GM21723 (cell line): ENCODE measurements around the gene CENPW.

ENCODE experiments used
- ATAC-seq: cut with Tn5 transposase; IDR thresholded peaks from one replicate; pipeline ENCODE4 v1.9.1; 2021; ENCODE audit warnings: mild to moderate bottlenecking, moderate library complexity; ENCODE audit not compliant: unreplicated experiment

Gene CENPW

GRCh38 chr6:126339796-126340609, at the start of gene CENPW:
TSS of gene CENPW (plus strand) at chr6:126340115. CDS start at chr6:126340274, 159 bp downstream.
- ATAC-seq: peak; percentile 92

DNA sequence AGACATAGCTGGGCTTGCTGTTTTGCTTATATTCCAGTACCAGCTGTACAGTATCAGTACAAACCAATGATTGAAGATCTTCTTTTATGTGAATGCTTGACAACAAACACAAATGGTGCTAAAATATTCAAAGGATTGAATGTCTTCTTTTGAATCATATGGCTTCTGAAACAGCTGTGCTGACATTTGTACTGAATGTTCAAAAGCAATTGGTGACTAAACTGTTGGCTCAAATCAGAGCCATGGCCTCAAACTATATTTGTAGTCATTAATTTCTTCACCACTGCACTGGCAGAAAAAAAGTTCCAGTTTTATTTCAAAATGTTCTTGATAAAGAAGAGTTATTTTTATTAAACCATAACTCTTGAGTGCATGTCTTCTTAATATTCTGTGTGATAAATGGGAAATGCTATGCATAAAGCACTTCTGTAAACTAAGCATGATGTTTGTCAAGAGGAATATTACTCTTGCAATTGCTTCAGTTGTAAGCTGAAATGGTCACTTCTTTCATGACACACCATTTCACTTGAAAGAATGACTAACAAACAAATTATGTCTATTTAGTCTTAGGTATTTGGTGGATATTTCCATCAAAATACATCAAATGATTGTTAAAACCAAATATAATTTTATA, 45.9 kb upstream of the CENPW start:
- ATAC-seq: no peak

DNA sequence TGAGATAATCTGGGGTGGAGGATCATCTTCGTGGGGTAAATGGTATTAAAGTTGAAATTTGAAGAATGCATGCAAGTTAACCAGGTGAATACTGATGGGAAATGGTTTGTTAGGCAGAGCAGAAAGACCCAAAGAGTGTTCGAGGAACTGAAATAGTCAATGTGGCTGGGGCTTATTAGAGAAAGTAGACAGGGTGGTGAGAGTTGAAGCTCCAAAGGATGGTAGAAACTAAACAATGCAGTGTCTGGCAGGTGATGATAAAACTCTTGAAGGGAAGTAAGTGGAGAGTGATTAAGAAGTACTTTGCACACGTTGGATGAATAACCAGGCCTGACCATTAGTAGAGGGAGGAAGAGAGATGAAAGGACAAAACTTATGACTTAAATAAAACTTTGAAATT, 39.8 kb upstream of the CENPW start:
- no peak for ATAC-seq

- peak; percentile 92 for ATAC-seq
Observed at GRCh38 chr6:126300735-126301134, 39.2 kb upstream of the CENPW start.

- no peak for ATAC-seq
Observed at GRCh38 chr6:126302191-126302590, 37.7 kb upstream of the CENPW start.

DNA sequence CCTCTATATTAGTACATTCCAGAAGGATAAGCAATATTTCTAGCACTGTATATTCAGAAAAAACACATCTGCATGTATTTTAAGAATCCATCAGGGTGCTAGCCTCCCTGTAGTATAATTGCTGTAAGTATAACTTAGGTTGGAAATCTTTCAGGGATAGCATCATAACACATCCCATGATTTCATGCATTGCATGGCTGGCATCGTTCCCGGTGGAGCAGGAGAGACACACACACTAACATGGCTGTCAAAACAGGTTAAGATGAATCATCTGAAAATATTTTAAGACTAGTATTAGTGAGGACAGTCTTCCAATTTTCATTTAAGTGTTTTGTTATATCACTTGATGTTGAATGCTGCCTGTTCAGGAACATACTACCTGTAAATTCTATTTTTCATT, 32.1 kb upstream of the CENPW start:
- no peak for ATAC-seq

DNA sequence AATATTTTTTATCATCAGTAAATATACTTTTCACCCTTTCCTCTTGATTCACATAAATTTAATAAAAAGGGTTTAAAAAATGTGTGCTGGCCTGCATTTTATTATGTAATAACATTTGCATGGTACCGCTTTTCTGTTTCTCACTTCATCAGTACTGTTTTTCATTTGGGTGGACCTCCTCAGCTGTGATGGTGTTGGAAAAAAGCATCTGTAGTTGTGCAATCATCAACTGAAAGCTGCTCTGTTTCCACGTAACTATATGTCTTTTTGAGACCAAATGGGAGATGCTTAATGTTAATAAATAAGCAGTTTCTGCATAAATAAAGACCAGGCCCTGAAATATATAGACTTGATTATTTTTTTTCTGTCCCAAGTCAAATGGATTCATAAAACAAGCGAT, 31.6 kb upstream of the CENPW start:
- ATAC-seq: no peak

DNA sequence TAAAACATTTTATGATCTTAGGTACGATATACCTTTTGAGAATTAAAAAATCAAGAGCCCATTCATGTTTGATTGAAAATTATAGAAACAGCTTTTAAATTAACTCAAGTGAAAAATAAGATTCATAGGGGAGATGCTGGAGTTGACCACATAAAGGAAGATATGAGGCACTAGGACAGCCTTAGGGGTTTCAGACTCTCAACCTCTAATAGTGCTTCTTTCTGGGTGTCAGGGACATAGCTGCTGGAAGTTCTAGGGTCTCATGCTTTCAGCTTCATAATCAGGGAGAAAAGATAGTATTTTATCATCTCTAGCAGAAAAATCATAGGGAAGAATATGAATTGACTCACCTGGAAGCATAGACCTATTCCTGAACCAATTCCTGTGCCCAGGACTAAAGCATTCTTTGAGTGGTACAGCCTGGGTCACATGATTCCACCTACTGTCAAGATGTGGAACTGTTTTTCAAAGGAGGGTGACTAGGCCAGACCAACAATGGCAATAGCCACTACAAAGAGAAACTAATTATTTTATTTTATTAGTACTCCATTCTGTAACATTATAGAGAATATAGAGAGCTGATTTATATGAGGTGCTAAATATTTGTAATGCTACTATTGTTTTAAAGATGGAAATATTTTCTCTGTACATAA, 27.8 kb upstream of the CENPW start:
- ATAC-seq: peak; percentile 96

GRCh38 chr6:126313941-126314340, 26.0 kb upstream of the CENPW start:
- ATAC-seq: no peak

DNA sequence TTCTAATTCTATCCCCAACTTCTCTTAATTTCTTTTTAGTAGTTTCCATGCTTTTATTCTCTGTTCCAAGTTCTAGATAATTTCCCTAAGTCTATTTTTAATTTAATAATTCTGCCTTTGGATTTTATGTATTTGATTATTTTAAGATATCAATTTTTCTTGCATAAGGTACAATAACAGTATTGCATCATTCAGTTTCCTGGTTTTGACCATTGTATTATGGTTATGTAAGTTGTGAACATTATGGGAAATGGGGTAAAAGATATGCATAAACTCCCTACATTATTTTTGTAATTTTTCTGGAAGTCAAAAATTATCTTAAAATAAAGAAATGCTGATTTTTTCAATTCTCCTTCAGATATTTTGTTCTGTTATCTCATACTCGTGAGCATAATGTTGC, 21.1 kb upstream of the CENPW start:
- no peak for ATAC-seq

DNA sequence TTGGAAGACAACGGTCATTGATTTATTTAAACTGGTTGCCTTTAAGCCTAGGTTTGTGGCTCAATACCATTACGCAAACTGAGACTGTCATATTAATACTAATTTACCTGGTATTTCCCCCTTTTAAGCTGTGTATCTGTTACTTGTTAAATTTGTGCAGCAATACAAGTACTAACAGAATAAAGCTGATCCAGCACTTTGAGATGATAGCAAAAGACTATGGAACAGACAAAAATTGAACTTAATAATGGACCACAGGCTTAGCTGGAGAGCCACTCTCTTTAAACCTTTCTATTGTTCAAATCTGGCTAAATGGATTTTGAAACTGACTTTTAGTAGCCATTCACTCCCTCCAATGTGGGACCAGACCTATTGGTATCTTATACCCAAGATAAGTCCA, 6.2 kb upstream of the CENPW start:
- ATAC-seq: no peak

DNA sequence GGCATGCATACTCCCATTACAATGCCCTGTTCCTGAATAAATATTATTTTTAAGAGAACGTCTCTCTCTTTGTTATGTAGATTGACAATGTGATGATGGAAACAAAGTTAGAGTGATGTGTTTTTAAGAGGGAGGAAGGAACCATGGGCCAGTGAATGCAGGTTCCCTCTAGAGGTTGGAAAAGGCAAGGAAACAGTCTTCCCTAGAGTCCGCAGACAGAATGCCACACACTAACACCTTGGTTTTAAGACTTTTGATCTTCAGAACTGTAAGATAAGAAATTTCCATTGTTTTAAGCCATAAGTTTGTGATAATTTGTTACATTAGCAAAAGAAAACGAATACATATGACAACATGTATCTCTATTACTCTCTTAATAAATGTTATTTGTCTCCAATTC, 4.7 kb upstream of the CENPW start:
- ATAC-seq: no peak

DNA sequence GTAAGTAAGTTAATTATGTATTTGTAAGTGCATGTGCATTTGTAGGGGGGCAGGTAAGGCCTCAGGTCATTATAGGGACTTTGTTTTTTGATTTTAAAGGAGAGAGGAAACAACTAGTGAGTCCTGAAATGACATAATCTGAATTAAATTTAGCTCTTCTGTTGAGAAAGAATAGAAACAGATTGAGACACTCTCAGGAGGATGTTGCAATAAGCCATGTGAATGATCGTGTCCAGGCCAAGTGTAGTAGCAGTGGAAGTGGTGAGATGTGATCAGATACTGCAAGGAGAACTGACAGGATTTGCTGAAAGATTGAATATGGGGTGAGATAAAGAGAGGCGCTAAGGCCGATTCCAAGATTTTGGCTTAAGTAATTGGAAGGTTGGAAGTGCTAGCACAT, 2.6 kb upstream of the CENPW start:
- no peak for ATAC-seq

DNA sequence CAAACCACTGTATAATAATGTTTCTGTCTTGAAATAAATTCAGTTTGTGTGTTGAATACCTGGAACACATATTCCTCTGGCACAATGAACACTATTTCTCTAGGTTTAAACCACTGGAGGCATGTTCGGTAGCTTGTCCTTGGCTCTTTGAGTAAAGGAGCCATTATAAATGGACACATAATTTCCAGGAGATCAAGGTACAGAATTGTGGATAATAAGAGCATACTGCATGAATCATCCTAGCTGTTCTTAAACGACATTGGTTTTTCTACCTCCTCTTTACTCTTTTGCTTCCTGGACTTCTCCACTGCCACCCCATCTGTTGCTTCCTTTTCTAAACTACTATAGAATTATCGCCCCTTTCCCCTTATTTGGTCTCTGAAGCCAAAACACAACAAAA, 1.2 kb downstream of the CENPW start:
- ATAC-seq: no peak

DNA sequence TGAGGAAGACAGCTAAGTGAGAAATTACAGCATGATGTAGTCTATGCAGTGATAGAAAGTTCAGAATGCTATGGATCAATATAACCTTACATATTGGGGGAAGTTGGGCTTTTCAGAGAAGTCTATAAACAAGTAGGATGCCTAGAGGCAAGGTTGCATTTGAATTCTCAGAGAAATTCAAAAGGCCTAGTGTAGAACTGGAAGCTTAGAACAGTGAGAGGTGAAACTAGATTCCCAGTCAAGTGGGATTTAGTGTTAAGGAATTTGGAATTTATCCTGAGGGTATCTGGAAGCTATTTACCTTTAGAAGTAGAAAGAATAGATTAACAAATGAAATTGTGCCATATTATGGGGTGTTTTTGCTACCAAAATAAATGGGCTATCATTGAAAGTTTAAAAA, 4.3 kb downstream of the CENPW start:
- ATAC-seq: no peak

DNA sequence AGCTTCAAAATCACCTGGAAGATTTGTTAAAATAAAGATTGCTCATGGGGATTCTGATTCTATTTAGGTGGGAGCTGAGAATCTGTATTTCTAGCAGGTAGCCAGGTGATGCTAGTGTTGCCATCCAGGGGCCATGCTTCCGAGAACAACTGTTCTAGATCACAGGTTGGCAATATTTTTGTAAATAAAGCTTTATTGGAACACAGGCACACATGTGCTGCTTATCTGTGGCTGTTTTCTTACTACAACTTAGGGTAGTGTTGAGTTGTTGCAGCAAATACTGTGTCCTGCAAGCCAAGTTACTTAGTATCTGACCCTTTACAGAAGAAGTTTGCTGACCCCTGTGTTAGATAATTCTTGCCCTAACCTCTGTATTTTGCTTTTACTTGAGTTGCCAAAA, 12.0 kb downstream of the CENPW start:
- ATAC-seq: no peak

DNA sequence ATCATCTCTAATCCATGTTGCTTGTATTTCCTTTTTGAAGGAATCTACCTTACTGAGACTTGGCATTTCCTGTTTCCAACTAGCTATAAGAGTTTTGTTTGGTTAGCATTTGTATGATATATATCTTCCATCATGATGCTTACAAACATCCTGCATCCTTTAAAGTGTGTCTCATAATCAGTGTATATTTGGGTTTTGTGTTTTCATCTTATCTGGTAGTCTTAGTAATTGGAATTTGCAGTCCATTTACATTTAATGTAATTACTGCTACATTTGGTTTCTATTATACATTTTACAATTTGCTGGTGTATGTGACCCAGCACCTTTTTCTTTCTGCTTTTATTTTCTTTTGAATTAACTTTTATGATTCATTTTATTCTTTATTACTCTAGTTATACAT, 12.6 kb downstream of the CENPW start:
- ATAC-seq: no peak

DNA sequence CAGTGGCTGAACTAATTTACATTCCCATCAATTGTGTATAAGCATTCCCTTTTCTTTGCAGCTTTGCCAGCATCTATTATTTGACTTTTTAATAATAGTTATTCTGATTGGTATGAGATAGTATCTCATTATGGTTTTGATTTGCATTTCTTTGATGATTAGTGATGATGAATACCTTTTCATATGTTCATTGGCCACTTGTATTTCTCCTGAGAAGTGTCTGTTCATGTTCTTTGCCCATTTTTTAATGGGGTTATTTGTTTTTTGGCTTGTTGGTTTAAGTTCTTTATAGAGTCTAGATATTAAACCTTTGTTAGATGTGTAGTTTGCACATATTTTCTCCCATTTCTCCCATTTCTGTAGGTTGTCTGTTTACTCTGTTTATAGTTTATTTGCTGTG, 16.6 kb downstream of the CENPW start:
- ATAC-seq: no peak

- no peak for ATAC-seq
Observed at GRCh38 chr6:126359936-126360537, 20.1 kb downstream of the CENPW start.

GRCh38 chr6:126361832-126362440, 22.0 kb downstream of the CENPW start:
- no peak for ATAC-seq

- ATAC-seq: no peak
Observed at GRCh38 chr6:126367849-126368248, 27.9 kb downstream of the CENPW start.
